GM19238 (cell line): ENCODE results near the gene GRIA4.
"Not testable (repeated sequence)": the region's sequence is repeated elsewhere in the genome, so short reads cannot be mapped to it uniquely, and the experiment has no call there.

Source experiments
- DNase-seq: peaks from one replicate; pipeline ENCODE4 v3.0.0; 2011; ENCODE audit warnings: low spot score; ENCODE audit not compliant: insufficient read length

The GRIA4 gene

GRCh38 chr11:105991888-105992287 is 382.0 kb downstream of the GRIA4 start:
- DNase-seq, result no peak

DNA sequence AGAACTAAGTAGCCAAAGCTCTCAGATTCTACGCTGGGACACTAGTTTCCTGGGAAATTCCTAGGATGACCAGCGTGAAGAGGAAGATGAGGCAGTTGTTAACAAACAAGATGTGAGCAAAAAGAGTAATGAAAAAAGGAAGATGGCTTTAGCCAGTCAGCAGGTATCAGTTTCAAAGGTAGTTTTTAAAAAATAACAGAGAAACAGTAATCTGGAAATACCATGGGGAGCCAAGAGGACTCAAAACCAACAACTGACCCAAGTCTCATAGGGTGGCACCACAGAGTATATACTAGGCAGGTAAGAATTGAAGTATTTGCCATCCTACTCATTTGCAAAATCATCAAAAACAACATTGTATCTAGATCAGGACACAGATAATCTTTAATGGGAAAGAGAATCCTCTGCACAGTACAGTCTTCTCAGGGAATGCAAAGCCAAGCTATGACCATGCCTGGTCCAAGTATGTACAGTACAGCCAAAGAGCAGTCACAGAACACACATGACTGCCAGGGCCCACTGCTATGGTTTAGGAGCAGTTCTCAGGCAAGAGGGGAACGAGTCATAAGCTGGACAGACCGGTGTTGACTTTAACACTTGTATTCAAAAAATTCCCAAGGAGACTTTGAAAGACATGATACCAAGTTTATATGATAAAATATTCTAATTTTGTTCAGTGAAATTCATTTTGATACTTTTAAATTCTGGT is 391.6 kb downstream of the GRIA4 start:
- DNase-seq, result no peak

DNA sequence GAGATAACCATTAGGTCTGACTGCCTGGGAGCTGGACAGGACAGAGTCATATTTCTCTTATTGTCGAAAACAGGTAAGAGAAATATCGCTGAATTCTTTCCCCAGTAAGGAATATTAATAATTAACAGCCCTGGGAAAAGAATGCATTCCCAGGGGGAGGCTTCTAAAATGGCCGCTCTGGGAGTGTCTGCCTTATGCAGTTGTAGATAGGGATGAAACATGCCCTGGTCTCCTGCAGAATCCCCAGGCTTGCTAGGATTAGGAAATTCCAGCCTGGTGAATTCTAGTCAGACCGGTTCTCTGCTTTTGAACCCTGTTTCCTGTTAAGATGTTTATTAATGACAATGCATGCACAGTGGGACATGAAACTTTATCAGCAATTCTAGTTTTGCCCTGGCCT is 393.2 kb downstream of the GRIA4 start:
- DNase-seq, result not testable (repeated sequence)

DNA sequence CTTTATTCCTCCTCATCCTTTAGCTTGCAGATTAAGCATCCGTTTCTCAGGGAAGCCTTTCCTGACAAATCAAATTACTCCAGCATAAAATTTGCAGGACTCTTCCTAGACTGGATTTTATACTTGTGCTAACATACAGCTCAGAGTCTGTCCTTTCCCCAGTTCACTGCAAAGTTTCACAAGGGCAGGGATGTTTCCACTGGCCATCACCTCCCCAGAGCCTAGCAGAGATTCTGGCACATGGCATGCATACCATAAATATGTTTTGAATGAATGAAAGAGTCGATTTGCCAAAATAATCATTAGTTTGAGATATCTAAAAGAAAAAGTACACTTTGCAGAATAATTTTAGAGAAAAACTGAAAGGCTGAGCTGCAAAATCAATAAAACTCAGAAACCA is 401.6 kb downstream of the GRIA4 start:
- no peak for DNase-seq

- no peak for DNase-seq
Measured at GRCh38 chr11:106012744-106013143, 402.9 kb downstream of the GRIA4 start.

DNA sequence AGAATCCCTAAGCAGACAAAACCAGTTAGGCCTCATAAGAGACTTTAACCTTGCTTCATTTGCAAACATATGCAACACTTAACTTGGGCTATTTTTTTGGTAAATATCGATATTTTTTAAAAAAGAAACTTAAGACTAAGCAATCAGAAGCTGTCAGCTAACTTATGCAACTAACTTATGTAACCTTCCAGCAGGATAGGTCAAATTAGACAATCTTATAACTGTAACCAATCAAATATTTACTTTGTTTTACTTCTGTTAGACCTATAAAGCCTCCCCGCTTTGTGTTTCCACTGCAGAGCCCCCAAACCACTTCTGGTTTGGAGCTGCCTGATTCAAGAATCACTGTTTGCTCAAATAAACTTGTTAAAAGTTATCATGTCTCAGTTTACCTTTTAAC is 404.2 kb downstream of the GRIA4 start:
- DNase-seq, result no peak

DNA sequence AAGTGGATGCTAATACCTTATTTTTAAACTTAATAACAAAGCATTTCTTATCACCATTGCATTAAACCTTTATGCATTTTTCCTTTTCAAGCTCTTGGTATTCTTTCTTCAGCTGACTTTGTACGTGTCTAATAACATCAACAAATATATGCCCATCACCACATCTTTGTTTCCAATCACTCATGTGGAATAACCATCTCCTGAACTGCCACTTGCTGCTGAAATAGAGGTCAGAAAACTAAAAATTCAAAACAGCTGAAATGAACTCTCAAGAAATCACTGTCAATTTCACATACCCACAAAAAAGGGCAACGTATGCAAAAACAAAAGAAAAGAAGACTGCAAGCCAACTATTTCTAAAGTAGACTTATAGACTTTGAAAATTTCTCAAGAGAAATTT is 404.7 kb downstream of the GRIA4 start:
- no peak for DNase-seq

DNA sequence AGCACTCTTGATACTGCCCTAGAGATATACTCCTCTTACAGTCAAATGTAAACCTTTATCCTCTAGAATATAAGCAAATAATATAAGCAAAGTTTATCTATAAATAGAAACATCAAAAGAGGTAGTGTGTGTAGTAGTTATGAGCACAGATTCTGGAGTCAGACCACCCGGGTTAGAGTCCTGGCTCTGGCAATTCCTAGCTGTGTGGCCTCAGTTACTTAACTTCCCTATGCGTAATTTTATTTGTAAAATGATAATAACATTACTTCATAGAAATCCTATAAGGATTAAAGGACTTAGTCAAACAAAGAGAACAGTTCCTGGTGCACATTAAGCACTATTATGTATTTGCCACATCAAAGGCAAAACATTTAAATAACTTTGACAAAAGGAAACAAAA is 405.2 kb downstream of the GRIA4 start:
- DNase-seq, result no peak

DNA sequence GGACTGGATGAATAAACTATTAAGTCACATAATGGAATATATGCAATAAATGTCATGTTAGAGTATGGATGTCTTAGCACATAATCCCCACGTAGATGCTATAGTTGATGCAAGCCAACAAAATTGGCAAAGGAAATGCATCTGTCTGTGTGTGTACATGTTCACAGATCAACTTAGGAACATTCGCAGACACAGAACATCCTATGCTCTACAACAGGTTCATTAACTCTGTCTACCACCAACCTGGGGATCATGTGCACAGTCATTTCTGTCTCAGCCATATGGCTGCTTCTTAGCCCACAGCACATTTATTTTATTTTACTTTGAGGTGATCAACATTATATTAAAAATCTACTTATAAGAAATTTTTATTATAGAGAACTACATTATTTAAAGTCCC is 407.2 kb downstream of the GRIA4 start:
- DNase-seq, result no peak

GRCh38 chr11:106021181-106021966 is 411.5 kb downstream of the GRIA4 start:
- no peak for DNase-seq

DNA sequence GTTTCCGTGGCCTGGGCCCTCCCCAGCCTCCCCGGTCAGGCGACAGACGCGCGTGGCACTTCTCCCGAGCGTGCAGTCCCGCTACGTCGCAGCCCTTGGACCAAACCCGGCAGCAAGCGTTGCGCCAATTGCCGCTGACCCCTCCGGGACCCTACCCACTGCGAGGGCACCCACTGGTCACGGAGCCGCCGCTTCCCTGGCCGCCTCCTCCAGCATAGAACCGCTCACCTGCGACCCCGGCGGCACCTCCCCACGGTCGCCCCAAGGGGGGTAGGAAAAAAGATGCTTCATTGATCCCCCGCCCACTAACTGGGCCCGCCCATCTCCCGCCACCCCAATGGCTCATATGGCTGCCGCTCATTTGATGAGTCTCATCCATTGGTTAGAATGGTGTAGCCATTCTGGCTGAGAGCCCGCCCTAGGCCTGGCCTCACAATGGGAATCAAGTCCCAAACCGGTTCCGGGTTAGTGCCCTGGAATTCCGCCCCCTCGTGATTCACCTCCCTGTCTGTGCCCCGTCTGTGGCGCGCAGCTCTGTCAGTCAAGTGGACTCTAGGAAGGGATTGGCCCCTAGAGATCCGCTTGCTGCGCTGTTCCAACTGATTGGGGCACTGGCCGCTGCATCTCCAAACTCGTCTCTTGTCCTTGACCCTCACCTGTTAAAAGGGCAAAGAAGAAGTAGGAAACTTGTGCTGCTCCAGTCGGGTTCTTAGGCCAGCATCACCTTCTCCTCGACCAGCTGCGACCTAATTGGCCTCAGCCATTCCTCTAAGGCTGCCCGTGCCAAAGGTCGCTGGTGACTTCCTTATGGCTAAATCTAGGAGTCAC is 412.3 kb downstream of the GRIA4 start, which contains the start of gene MSANTD4:
TSS of gene MSANTD4 (minus strand) at position 274 of the 828 bp plus-strand sequence. CDS start 11,323 bp downstream, outside the sequence.
- peak; percentile 84 for DNase-seq

DNA sequence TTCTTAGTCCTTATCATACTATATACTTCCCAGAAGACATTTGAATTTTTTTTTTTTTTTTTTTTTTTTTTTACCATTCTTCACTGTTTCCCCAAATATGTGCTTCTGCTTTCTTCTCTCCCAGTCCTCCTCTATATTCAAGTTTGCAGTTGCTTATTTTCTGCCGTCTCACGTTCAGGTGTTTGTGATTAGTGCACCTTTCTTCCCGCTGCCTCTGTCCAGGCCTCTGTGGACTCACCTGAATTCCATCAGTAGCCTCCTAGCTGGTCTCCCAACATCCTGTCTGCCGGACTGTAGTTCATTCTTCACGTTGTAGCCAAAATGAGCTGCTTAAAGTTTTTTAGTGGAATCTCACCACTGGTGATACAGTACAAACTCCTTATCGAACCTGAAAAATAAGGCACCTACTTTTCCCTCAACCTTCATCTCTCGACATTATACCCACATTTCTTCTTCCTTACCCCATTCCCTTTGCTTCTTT is 413.0 kb downstream of the GRIA4 start:
- no peak for DNase-seq

DNA sequence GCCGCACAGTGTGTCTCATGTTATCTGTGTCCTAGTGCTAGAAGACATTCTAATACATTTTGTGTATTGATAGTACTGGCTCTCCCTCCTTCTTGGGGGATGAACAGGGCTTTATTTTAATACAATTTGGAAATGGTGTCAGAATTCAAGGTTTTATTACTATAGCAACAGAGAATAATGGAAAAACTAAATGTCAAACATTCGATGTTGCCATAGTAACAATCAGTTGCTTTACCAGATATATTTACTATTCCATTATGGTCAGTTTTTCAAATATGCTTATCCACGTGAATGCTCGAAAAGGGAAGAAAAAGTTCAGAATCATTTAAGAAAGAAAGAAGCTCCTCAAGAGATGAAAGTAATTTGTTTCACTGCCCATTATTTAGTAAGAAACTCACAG is 420.7 kb downstream of the GRIA4 start:
- no peak for DNase-seq

GRCh38 chr11:106031202-106031810 is 421.4 kb downstream of the GRIA4 start:
- DNase-seq, result no peak
